Stimulated activated naive CD8-positive, alpha-beta T cell treated with anti-CD3 and anti-CD28 coated beads, Interleukin-15, Interleukin-2, amounts not matched to agents 100 ng/mL and 50 ng/mL, for 24 hours (primary cell): ENCODE measurements around the gene SLC25A28.
"Not testable (repeated sequence)": the region's sequence is repeated elsewhere in the genome, so short reads cannot be mapped to it uniquely, and the experiment has no call there.

ENCODE experiments used
- H3K27ac Mint-ChIP-seq: one replicate; pipeline ENCODE4 v1.8.0; 2021; ENCODE audit warnings: mild to moderate bottlenecking, mixed read lengths
- H3K27me3 Mint-ChIP-seq: one replicate; pipeline ENCODE4 v1.8.0; 2021; ENCODE audit warnings: mixed read lengths
- H3K36me3 Mint-ChIP-seq: one replicate; pipeline ENCODE4 v1.8.0; 2021; ENCODE audit warnings: low read depth, mixed read lengths
- H3K4me1 Mint-ChIP-seq: one replicate; pipeline ENCODE4 v1.8.0; 2021; ENCODE audit warnings: low read depth, mixed read lengths
- H3K4me3 Mint-ChIP-seq: one replicate; pipeline ENCODE4 v1.8.0; 2021; ENCODE audit warnings: mild to moderate bottlenecking, mixed read lengths
- H3K9me3 Mint-ChIP-seq: one replicate; pipeline ENCODE4 v1.8.0; 2021; ENCODE audit warnings: mixed read lengths

The SLC25A28 gene

GRCh38 chr10:99612167-99612831 lies 7.9 kb downstream of the SLC25A28 start:
- H3K27me3 Mint-ChIP-seq = no peaks in the 10 kb centered on the region
- peaks cover 45% of the 10 kb centered on the region for H3K4me1 Mint-ChIP-seq
- H3K4me3 Mint-ChIP-seq = no peak overlapping the region
- peaks cover 42% of the 10 kb centered on the region for H3K36me3 Mint-ChIP-seq
- peak overlapping the region; percentile 74 for H3K27ac Mint-ChIP-seq
- no peaks in the 10 kb centered on the region for H3K9me3 Mint-ChIP-seq

GRCh38 chr10:99611326-99611725 lies 8.9 kb downstream of the SLC25A28 start:
- no peak overlapping the region for H3K27ac Mint-ChIP-seq
- H3K4me1 Mint-ChIP-seq = peaks cover 35% of the 10 kb centered on the region
- H3K27me3 Mint-ChIP-seq = no peaks in the 10 kb centered on the region
- no peak overlapping the region for H3K4me3 Mint-ChIP-seq
- H3K36me3 Mint-ChIP-seq = peaks cover 40% of the 10 kb centered on the region
- H3K9me3 Mint-ChIP-seq = no peaks in the 10 kb centered on the region

- Mint-ChIP-seq H3K9me3 (no peaks in the 10 kb centered on the region), H3K4me3 (no peak overlapping the region), H3K36me3 (peaks cover 35% of the 10 kb centered on the region), H3K4me1 (peaks cover 24% of the 10 kb centered on the region), H3K27me3 (no peaks in the 10 kb centered on the region), H3K27ac (no peak overlapping the region)
Measured at GRCh38 chr10:99610221-99610620, 10.0 kb downstream of the SLC25A28 start.

- Mint-ChIP-seq H3K4me3 (no peak overlapping the region), H3K36me3 (peaks cover 34% of the 10 kb centered on the region), H3K4me1 (peaks cover 16% of the 10 kb centered on the region), H3K9me3 (no peaks in the 10 kb centered on the region), H3K27ac (no peak overlapping the region), H3K27me3 (no peaks in the 10 kb centered on the region)
Measured at GRCh38 chr10:99609186-99609585, 11.1 kb downstream of the SLC25A28 start.

GRCh38 chr10:99605351-99605750 lies 14.9 kb downstream of the SLC25A28 start:
- H3K27ac Mint-ChIP-seq = no peak overlapping the region
- H3K36me3 Mint-ChIP-seq = peaks cover 13% of the 10 kb centered on the region
- H3K27me3 Mint-ChIP-seq = peaks cover 4% of the 10 kb centered on the region
- H3K4me1 Mint-ChIP-seq = no peaks in the 10 kb centered on the region
- no peaks in the 10 kb centered on the region for H3K9me3 Mint-ChIP-seq
- no peak overlapping the region for H3K4me3 Mint-ChIP-seq

GRCh38 chr10:99604862-99605261 lies 15.4 kb downstream of the SLC25A28 start:
- Mint-ChIP-seq H3K36me3 (peaks cover 9% of the 10 kb centered on the region), H3K4me1 (no peaks in the 10 kb centered on the region), H3K27me3 (peaks cover 4% of the 10 kb centered on the region), H3K9me3 (no peaks in the 10 kb centered on the region), H3K4me3 (no peak overlapping the region), H3K27ac (no peak overlapping the region)

- Mint-ChIP-seq H3K27ac (no peak overlapping the region), H3K36me3 (no peaks in the 10 kb centered on the region), H3K9me3 (no peaks in the 10 kb centered on the region), H3K27me3 (peaks cover 4% of the 10 kb centered on the region), H3K4me1 (peaks cover 4% of the 10 kb centered on the region), H3K4me3 (no peak overlapping the region)
Measured at GRCh38 chr10:99598781-99599509, 21.3 kb downstream of the SLC25A28 start.

GRCh38 chr10:99598011-99598410 lies 22.2 kb downstream of the SLC25A28 start:
- Mint-ChIP-seq H3K27me3 (peaks cover 4% of the 10 kb centered on the region), H3K36me3 (no peaks in the 10 kb centered on the region), H3K27ac (no peak overlapping the region), H3K4me1 (peaks cover 4% of the 10 kb centered on the region), H3K9me3 (no peaks in the 10 kb centered on the region), H3K4me3 (no peak overlapping the region)

- H3K27ac Mint-ChIP-seq, H3K4me1 Mint-ChIP-seq, H3K27me3 Mint-ChIP-seq, H3K9me3 Mint-ChIP-seq, H3K4me3 Mint-ChIP-seq, H3K36me3 Mint-ChIP-seq: not testable (repeated sequence)
Measured at GRCh38 chr10:99596708-99597107, 23.5 kb downstream of the SLC25A28 start.

- Mint-ChIP-seq H3K27me3 (no peaks in the 10 kb centered on the region), H3K4me1 (peaks cover 4% of the 10 kb centered on the region), H3K36me3 (no peaks in the 10 kb centered on the region), H3K4me3 (no peak overlapping the region), H3K27ac (no peak overlapping the region), H3K9me3 (no peaks in the 10 kb centered on the region)
Measured at GRCh38 chr10:99595770-99596465, 24.3 kb downstream of the SLC25A28 start.

GRCh38 chr10:99595236-99595635 lies 25.0 kb downstream of the SLC25A28 start:
- peaks cover 4% of the 10 kb centered on the region for H3K4me1 Mint-ChIP-seq
- H3K36me3 Mint-ChIP-seq = no peaks in the 10 kb centered on the region
- H3K27me3 Mint-ChIP-seq = no peaks in the 10 kb centered on the region
- no peaks in the 10 kb centered on the region for H3K9me3 Mint-ChIP-seq
- H3K4me3 Mint-ChIP-seq = no peak overlapping the region
- H3K27ac Mint-ChIP-seq = no peak overlapping the region

- no peaks in the 10 kb centered on the region for H3K4me1 Mint-ChIP-seq
- no peak overlapping the region for H3K4me3 Mint-ChIP-seq
- no peaks in the 10 kb centered on the region for H3K36me3 Mint-ChIP-seq
- H3K27me3 Mint-ChIP-seq = no peaks in the 10 kb centered on the region
- no peaks in the 10 kb centered on the region for H3K9me3 Mint-ChIP-seq
- H3K27ac Mint-ChIP-seq = no peak overlapping the region
Measured at GRCh38 chr10:99593312-99593711, 26.9 kb downstream of the SLC25A28 start.

- no peaks in the 10 kb centered on the region for H3K36me3 Mint-ChIP-seq
- no peak overlapping the region for H3K4me3 Mint-ChIP-seq
- no peak overlapping the region for H3K27ac Mint-ChIP-seq
- H3K27me3 Mint-ChIP-seq = peaks cover 9% of the 10 kb centered on the region
- H3K9me3 Mint-ChIP-seq = no peaks in the 10 kb centered on the region
- no peaks in the 10 kb centered on the region for H3K4me1 Mint-ChIP-seq
Measured at GRCh38 chr10:99590799-99591198, 29.4 kb downstream of the SLC25A28 start.

- Mint-ChIP-seq H3K9me3 (no peaks in the 10 kb centered on the region), H3K27me3 (peaks cover 9% of the 10 kb centered on the region), H3K4me1 (no peaks in the 10 kb centered on the region), H3K4me3 (no peak overlapping the region), H3K36me3 (no peaks in the 10 kb centered on the region), H3K27ac (no peak overlapping the region)
Measured at GRCh38 chr10:99583687-99584086, 36.6 kb downstream of the SLC25A28 start.

- H3K27me3 Mint-ChIP-seq = peaks cover 5% of the 10 kb centered on the region
- no peak overlapping the region for H3K27ac Mint-ChIP-seq
- no peaks in the 10 kb centered on the region for H3K9me3 Mint-ChIP-seq
- H3K4me1 Mint-ChIP-seq = no peaks in the 10 kb centered on the region
- no peaks in the 10 kb centered on the region for H3K36me3 Mint-ChIP-seq
- H3K4me3 Mint-ChIP-seq = no peak overlapping the region
Measured at GRCh38 chr10:99582255-99582770, 37.9 kb downstream of the SLC25A28 start.
